Measurements from ENCODE around the gene CTSW.

Gene CTSW

GRCh38 chr11:65906602-65907001 lies 27.0 kb downstream of the CTSW start:
- no peak for DNase-seq

DNA sequence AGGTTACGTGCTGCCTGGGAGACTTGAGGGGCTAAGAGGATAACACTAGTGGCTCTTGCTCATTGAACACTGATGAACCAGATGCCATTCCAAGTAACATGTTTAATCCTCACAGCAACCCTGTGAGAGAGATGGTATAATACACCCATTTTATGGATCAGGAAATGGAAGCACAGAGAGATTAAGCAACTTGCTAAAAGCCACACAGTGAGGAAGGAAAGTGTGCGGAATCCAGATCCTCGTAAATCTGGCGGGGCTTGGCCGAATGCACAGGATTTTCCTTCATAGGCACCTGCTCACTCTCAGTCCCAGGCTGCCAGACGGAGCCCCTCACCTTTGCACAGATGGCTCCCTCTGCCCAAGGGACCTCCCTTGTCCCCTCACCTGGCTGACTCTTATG lies 28.2 kb downstream of the CTSW start:
- DNase-seq = no peak

DNA sequence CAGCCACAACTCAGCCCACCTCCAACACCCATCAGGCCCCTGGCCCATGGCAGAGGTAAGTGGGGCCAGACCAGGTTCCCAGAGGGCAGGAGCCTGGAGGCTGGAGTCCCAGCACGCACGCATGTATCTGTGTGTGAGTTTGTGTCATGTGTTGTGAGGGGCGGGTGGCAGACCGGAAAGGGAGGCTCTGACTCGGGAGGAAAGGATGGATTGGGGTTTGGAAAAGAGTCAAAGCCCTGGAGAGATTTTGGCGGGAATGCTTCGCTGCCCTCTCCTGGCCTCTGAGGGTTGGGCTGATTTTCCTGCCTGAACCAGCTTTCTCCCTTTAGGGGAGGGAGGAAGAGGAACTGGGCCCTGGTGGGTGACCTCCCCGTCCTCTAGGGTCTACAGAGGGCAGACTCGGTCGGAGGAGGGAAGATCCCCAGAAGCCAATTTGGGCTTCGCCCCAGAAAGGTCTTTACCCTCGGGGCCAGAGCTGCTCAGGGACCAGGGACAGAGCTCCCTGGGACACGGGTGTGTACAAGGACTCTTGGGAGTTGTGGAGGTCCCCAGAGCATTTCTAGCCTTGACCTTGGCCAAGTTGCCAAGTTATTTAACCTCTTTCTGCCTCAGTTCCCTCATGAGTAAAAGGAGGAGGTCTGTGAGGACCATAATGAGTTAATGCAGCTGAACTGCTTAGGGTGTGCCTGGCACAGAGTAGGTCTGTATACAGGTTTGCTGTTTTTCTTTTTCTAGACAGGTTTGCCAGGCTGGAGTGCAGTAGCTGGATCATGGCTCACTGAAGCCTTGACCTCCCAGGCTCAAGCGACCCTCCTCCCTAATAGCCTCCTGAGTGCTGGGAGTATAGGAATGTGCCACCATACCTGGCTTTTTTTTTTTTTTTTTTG lies 32.3 kb downstream of the CTSW start:
- no peak for DNase-seq

GRCh38 chr11:65912845-65913244 lies 33.2 kb downstream of the CTSW start:
- no peak for DNase-seq

DNA sequence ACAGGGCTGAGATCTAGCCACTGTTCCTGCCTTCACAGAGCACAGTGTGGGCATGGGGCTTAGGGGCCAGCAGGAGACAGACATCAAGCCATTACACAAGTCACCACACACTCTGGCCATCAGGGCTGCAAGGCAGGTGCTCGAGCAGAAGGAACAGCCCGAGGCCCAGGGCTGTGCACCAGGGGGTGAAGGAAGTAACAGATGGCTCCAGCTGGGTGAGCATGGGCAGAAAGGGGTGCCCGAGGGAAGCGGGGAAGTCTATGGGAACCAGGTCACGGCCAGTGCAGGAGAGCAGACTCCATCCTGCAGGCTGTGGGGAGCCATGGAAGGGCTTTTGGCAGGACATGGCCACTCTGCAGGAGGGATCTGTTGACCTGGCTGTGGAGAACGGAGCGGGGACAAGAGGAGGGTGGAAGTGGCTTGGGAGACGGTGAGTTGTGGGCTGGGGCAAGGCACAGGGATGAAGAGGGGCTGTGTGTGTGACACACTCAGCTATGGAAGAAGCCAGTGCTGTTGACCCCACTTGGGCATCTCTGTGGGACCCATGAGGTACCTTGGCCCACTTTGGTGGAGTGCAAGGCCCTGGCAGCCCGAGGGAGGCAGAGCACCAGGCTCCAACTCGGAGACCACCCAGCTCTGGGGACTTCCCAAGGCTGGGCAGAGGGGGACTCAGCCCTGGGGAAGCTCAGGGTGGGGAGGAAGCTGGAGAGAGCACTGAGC lies 35.6 kb downstream of the CTSW start:
- DNase-seq = no peak

GRCh38 chr11:65915821-65916251 lies 36.2 kb downstream of the CTSW start:
- DNase-seq = no peak

- no peak for DNase-seq
Measured at GRCh38 chr11:65916391-65916790, 36.8 kb downstream of the CTSW start.

- DNase-seq = no peak
Measured at GRCh38 chr11:65917077-65917433, 37.4 kb downstream of the CTSW start.

GRCh38 chr11:65917434-65918210 lies 38.0 kb downstream of the CTSW start:
- DNase-seq = no peak

GRCh38 chr11:65918211-65919140 lies 38.8 kb downstream of the CTSW start, which contains the start of gene C11orf68:
Gene C11orf68, minus strand, starts transcription at chr11:65919062. Its CDS starts 31 bp downstream, at chr11:65919031.
- DNase-seq = no peak

- peak; percentile 99 for DNase-seq
Measured at GRCh38 chr11:65919141-65919572, 39.5 kb downstream of the CTSW start, which contains the start of gene DRAP1. Gene DRAP1, plus strand, starts transcription at chr11:65919426. Its CDS starts 76 bp downstream, at chr11:65919502.

GRCh38 chr11:65919573-65920371 lies 40.1 kb downstream of the CTSW start:
- peak; percentile 68 for DNase-seq

GRCh38 chr11:65920372-65920802 lies 40.8 kb downstream of the CTSW start:
- DNase-seq = no peak

- DNase-seq = no peak
Measured at GRCh38 chr11:65921033-65921555, 41.5 kb downstream of the CTSW start.

DNA sequence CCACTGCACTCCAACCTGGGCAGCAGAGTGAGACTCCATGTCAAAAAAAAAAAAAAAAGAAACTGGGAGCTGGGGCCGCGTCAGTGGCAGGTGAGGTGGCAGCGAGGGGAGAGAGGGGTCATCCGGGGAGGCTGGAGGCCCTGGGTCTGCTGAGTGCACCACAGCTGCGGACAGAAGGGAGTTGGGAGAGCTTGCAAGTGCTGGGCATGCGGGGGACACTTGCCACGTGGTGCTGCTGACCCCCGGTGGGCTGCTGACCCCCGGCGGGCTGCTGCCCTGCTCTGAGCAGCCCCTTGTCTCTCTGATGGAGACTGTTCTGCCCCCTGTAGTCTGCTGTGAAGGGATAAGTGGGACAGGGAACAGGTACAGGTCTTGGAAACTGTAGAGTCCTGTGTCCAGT lies 42.2 kb downstream of the CTSW start:
- DNase-seq = no peak

GRCh38 chr11:65922565-65922964 lies 42.9 kb downstream of the CTSW start:
- DNase-seq = no peak

DNA sequence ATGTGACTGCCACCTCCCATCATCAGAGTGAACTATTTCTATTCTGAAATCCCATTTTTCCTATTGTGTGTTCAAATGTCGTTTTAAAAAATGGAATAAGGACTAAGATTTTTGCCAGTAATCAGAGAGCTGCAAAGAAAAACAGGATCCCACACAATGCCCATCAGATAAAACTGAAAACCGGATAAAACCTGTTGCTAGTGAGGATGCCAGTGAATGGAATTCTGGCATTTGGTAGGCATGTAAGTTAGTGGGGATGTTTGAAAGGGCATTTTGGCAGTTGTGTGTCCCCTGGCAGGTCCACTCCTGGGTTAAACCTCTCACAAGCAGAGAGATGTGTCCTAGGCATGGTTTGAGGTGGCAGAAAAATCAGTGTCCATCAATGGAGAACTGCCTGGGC lies 45.8 kb downstream of the CTSW start:
- no peak for DNase-seq

DNA sequence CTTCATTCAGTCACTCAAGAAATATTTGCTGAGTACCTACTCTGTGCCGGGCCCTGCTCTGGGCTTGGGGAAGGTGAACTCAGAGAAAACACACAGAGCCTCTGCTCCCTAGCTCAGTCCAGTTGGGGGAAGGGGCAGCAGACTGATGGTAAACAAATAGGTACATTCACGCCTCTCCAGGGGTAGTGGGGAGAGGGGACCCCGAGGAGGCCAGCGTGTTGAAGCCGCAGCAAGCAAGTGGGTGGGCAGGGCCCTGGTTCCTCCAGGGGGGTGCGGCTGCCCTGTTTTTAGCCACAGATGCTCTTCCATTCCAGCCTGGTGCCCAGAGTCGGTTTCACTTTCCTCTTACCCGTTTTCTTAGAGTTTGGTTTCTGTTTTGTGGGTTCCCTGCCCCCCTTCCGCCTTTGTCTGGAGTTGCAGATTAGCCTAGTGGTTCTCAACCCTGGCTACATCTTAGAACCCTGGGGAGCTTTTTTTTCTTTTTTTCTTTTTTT lies 48.3 kb downstream of the CTSW start:
- DNase-seq = peak; percentile 80

DNA sequence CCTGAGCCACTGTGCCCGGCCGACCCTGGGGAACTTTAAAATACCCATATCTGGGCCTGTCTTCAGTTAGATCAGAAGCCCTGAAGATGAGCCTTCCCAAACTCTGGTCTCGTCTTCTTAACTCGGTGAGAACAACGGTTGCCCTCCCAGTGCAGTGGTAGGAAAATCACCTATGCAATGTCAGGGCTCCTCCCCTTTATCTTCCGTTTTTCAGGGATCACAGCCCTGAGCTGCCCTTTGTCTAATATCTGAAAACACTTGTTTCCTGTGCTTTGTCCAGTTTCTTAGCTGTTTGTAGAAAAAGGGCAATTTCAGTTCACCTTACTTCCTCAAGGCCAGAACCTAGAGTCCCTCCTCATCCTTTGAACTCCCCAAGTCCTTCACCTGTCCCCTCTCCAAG lies 49.0 kb downstream of the CTSW start:
- no peak for DNase-seq

GRCh38 chr11:65931773-65932557 lies 52.3 kb downstream of the CTSW start:
- DNase-seq = no peak

Data from stimulated activated CD8-positive, alpha-beta memory T cell treated with anti-CD3 and anti-CD28 coated beads, Interleukin-4, amount 100 ng/mL, for 48 hours (primary cell).